A549 (cell line): Measurements from ENCODE around the gene CACNG7. TPM values are rescaled to one million over a fixed set of nuclear protein-coding genes. Genes with fewer than 3 reads are reported as not detected.
A peak's percentile ranks its signal among the peaks of the same experiment; 100 is the strongest.

Experiments used
- BHLHE40 ChIP-seq: IDR thresholded peaks from 2 replicates; pipeline ENCODE4 v1.6.1; 2012; ENCODE audit warnings: low read depth, low read length, inconsistent platforms
- CBX8 ChIP-seq: fragments of 200-600 bp; sonication (generic); IDR thresholded peaks from 2 replicates; pipeline ENCODE4 v1.6.1; 2016
- CHD4 ChIP-seq: fragments of 200-600 bp; sonication (generic); IDR thresholded peaks from 2 replicates; pipeline ENCODE4 v1.6.1; 2016; ENCODE audit warnings: antibody characterized with exemption, mild to moderate bottlenecking, borderline replicate concordance
- CTCF ChIP-seq: fragments of >200 bp; sonication (Bioruptor Twin); formaldehyde crosslinking; IDR thresholded peaks from 3 replicates; pipeline ENCODE4 v1.5.1; 2016
- E2F6 ChIP-seq: IDR thresholded peaks from 2 replicates; pipeline ENCODE4 v1.6.1; 2012; ENCODE audit warnings: low read depth, borderline replicate concordance
- EHMT2 ChIP-seq: fragments of 200-600 bp; sonication (generic); IDR thresholded peaks from 2 replicates; pipeline ENCODE4 v1.6.1; 2016; ENCODE audit warnings: antibody characterized with exemption, low read depth, mild to moderate bottlenecking, moderate library complexity
- EP300 ChIP-seq, 2 experiments: fragments of >200 bp; sonication (Bioruptor Twin); formaldehyde crosslinking; IDR thresholded peaks; 2 replicates in 1 of 2; 3 replicates in 1 of 2; pipeline ENCODE4 v1.6.1; 2016 to 2017
- ESRRA ChIP-seq: fragments of 150-350 bp; IDR thresholded peaks from 2 replicates; pipeline ENCODE4 v1.6.1; 2014; ENCODE audit warnings: mild to moderate bottlenecking, low read length, borderline replicate concordance
- FOSB ChIP-seq: fragments of 250-450 bp; sonication (Bioruptor Pico); IDR thresholded peaks from 2 replicates; pipeline ENCODE4 v1.5.0; 2020; ENCODE audit warnings: mild to moderate bottlenecking, moderate library complexity
- FOSL2 ChIP-seq, 2 experiments: fragments of 450-650 bp in 1 of 2; fragments of >200 bp in 1 of 2; sonication (Bioruptor Twin) in 1 of 2; formaldehyde crosslinking; IDR thresholded peaks; 2 replicates each; pipeline versions ENCODE4 v1.5.0 to v1.6.1; 2016 to 2020; ENCODE audit warnings: mild to moderate bottlenecking in 1 of 2, moderate library complexity in 1 of 2
- HDAC2 ChIP-seq: fragments of 200-600 bp; sonication (generic); IDR thresholded peaks from 2 replicates; pipeline ENCODE4 v1.6.1; 2016
- HEYL ChIP-seq: fragments of 250-450 bp; sonication (Bioruptor Pico); IDR thresholded peaks from 2 replicates; pipeline ENCODE4 v1.8.0; 2021; ENCODE audit warnings: mild to moderate bottlenecking, moderate library complexity
- HOXA7 ChIP-seq: fragments of 250-450 bp; sonication (Bioruptor Pico); IDR thresholded peaks from 2 replicates; pipeline ENCODE4 v1.5.0; 2020; ENCODE audit warnings: mild to moderate bottlenecking, moderate library complexity
- HOXB5 ChIP-seq: fragments of 250-450 bp; sonication (Bioruptor Pico); IDR thresholded peaks from 2 replicates; pipeline ENCODE4 v1.5.0; 2020; ENCODE audit warnings: mild to moderate bottlenecking, moderate library complexity
- JUN ChIP-seq, 2 experiments: fragments of >200 bp; sonication (Bioruptor Twin); formaldehyde crosslinking; IDR thresholded peaks; 2 replicates in 1 of 2; 3 replicates in 1 of 2; pipeline ENCODE4 v1.6.1; 2016 to 2017
- JUNB ChIP-seq: fragments of >200 bp; sonication (Bioruptor Twin); formaldehyde crosslinking; IDR thresholded peaks from 2 replicates; pipeline ENCODE4 v1.6.1; 2016
- KDM1A ChIP-seq: fragments of 200-600 bp; sonication (generic); IDR thresholded peaks from 2 replicates; pipeline ENCODE4 v1.6.1; 2016; ENCODE audit warnings: low read depth, mild to moderate bottlenecking
- KDM5A ChIP-seq: fragments of 200-600 bp; sonication (generic); IDR thresholded peaks from 2 replicates; pipeline ENCODE4 v1.6.1; 2016; ENCODE audit warnings: antibody characterized with exemption, mild to moderate bottlenecking
- MAFK ChIP-seq: fragments of 450-650 bp; IDR thresholded peaks from 2 replicates; pipeline ENCODE4 v1.6.1; 2014; ENCODE audit not compliant: partially characterized antibody
- NFE2L2 ChIP-seq: fragments of 150-350 bp; conservative IDR thresholded peaks from 2 replicates; pipeline ENCODE4 v1.6.1; 2014; ENCODE audit warnings: low read length
- POLR2A ChIP-seq: IDR thresholded peaks from 2 replicates; pipeline ENCODE4 v1.6.1; 2012; ENCODE audit warnings: mild to moderate bottlenecking, low read length
- POLR2AphosphoS2 ChIP-seq: conservative IDR thresholded peaks from 2 replicates; pipeline ENCODE4 v1.6.1; 2012; ENCODE audit warnings: low read length, improper control_type of control experiment, inconsistent platforms
- RARB ChIP-seq: fragments of 250-450 bp; sonication (Bioruptor Pico); IDR thresholded peaks from 2 replicates; pipeline ENCODE4 v1.8.0; 2021; ENCODE audit warnings: mild to moderate bottlenecking, moderate library complexity
- RFX5 ChIP-seq: fragments of 450-650 bp; IDR thresholded peaks from 2 replicates; pipeline ENCODE4 v1.7.1; 2014; ENCODE audit warnings: antibody characterized with exemption, mild to moderate bottlenecking, moderate library complexity
- SMC3 ChIP-seq: fragments of >200 bp; sonication (Bioruptor Twin); formaldehyde crosslinking; IDR thresholded peaks from 3 replicates; pipeline ENCODE4 v1.6.1; 2018; ENCODE audit warnings: inconsistent platforms
- SREBF2 ChIP-seq: fragments of 450-650 bp; IDR thresholded peaks from 2 replicates; pipeline ENCODE4 v1.6.1; 2014; ENCODE audit warnings: mild to moderate bottlenecking, moderate library complexity
- TFCP2L1 ChIP-seq: fragments of 250-450 bp; sonication (Bioruptor Pico); IDR thresholded peaks from 2 replicates; pipeline ENCODE4 v1.5.0; 2021; ENCODE audit warnings: mild to moderate bottlenecking
- TP53 ChIP-seq: fragments of 250-450 bp; sonication (Bioruptor Pico); IDR thresholded peaks from 2 replicates; pipeline ENCODE4 v1.5.0; 2021; ENCODE audit warnings: mild to moderate bottlenecking, moderate library complexity
- USF2 ChIP-seq: fragments of 450-650 bp; IDR thresholded peaks from 2 replicates; pipeline ENCODE4 v1.6.1; 2014; ENCODE audit warnings: antibody characterized with exemption
- ZFP36 ChIP-seq: fragments of 450-650 bp; IDR thresholded peaks from 2 replicates; pipeline ENCODE4 v1.6.1; 2014; ENCODE audit warnings: borderline replicate concordance; ENCODE audit not compliant: partially characterized antibody
- polyA plus RNA-seq, 4 experiments: library from polyadenylated mRNA; depleted of rRNA in 3 of 4; stranded (reverse); fragments of >200 nt; fragmentation: RNase III in 1 of 4; extraction: RNeasy Plus Mini Kit Qiagen cat#74134 plus additional on column Dnase treatment in 1 of 4; gene quantifications; 2 replicates in 3 of 4; 3 replicates in 1 of 4; pipeline ENCODE4 v1.2.3, GENCODE V29; 2011 to 2017
- TF ChIP-seq, protein P1 (sequence below): fragments of 250-450 bp; sonication (Bioruptor Pico); IDR thresholded peaks from 2 replicates; pipeline ENCODE4 v1.5.0; 2021; ENCODE audit warnings: mild to moderate bottlenecking, moderate library complexity, borderline replicate concordance
- TF ChIP-seq, protein P2 (sequence below): fragments of 250-450 bp; sonication (Bioruptor Pico); IDR thresholded peaks from 2 replicates; pipeline ENCODE4 v1.5.0; 2020; ENCODE audit warnings: low read depth, mild to moderate bottlenecking, moderate library complexity
- TF ChIP-seq, protein P3 (sequence below): IDR thresholded peaks from 2 replicates; pipeline ENCODE4 v1.6.1; 2012
- TF ChIP-seq, protein P4 (sequence below): fragments of 150-350 bp; IDR thresholded peaks from 2 replicates; pipeline ENCODE4 v1.6.1; 2014; ENCODE audit warnings: low read depth, mild to moderate bottlenecking, low read length

CACNG7 gene
- polyA plus RNA-seq, 2 of the 4 experiments (the other 2 are of a cell fraction) = 7.6 to 11.5 TPM

DNA sequence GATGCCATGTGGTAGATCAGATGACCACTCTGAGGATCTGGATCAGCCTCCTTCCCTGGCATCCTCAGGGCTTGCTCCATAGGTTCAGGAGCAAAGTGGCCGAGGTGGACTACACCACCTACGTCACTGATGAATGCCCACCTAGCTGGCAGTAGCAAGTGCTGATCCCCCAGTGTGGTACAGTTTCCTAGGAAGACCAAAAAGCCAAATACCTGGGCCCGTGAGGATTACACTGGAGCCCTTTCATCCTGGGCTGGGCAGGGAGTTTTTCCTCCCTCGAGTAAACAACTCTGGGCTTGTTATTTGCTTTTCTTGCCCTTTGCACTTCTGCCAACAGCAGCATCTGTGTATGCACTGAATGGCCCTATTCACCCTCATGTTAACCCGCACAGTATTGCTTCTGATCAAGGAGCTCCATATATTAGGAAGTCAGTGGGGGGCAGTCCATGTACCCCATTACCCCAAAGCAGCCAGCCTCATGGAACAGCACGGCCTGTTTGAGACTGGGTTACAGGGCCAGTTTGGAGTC lies 44.7 kb upstream of the CACNG7 start (continued):
- TF ChIP-seq, protein P1, sequence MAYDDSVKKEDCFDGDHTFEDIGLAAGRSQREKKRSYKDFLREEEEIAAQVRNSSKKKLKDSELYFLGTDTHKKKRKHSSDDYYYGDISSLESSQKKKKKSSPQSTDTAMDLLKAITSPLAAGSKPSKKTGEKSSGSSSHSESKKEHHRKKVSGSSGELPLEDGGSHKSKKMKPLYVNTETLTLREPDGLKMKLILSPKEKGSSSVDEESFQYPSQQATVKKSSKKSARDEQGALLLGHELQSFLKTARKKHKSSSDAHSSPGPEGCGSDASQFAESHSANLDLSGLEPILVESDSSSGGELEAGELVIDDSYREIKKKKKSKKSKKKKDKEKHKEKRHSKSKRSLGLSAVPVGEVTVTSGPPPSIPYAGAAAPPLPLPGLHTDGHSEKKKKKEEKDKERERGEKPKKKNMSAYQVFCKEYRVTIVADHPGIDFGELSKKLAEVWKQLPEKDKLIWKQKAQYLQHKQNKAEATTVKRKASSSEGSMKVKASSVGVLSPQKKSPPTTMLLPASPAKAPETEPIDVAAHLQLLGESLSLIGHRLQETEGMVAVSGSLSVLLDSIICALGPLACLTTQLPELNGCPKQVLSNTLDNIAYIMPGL = peak; percentile 61; the same call in 1 of the 2 replicates
- TF ChIP-seq JUN (IDR thresholded peaks at IDR 0.05) = peak in 1 of 2 experiments; percentile 59; a peak in 1 of 5 replicates
- TF ChIP-seq HOXA7 (CRISPR knock-in tag) = 0 out of 2 replicates have a peak, but pooled peaks have one; percentile 24
- no peak for TF ChIP-seq NFE2L2
- no peak for TF ChIP-seq SREBF2
- TF ChIP-seq, protein P2, sequence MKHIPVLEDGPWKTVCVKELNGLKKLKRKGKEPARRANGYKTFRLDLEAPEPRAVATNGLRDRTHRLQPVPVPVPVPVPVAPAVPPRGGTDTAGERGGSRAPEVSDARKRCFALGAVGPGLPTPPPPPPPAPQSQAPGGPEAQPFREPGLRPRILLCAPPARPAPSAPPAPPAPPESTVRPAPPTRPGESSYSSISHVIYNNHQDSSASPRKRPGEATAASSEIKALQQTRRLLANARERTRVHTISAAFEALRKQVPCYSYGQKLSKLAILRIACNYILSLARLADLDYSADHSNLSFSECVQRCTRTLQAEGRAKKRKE (CRISPR knock-in tag) = peak; percentile 90
- TF ChIP-seq HDAC2 = no peak
- no peak; the same call in 1 of the 2 replicates for TF ChIP-seq HEYL (CRISPR knock-in tag)
- peak in 1 of 2 experiments; percentile 67; a peak in 2 of 5 replicates for TF ChIP-seq EP300 (IDR thresholded peaks at IDR 0.05)
- peak; percentile 22; the same call in 1 of the 3 replicates for TF ChIP-seq SMC3
- TF ChIP-seq KDM1A = no peak
- TF ChIP-seq, protein P3, sequence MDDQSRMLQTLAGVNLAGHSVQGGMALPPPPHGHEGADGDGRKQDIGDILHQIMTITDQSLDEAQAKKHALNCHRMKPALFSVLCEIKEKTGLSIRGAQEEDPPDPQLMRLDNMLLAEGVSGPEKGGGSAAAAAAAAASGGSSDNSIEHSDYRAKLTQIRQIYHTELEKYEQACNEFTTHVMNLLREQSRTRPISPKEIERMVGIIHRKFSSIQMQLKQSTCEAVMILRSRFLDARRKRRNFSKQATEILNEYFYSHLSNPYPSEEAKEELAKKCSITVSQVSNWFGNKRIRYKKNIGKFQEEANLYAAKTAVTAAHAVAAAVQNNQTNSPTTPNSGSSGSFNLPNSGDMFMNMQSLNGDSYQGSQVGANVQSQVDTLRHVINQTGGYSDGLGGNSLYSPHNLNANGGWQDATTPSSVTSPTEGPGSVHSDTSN = no peak
- TF ChIP-seq CTCF = no peak
- peak; percentile 60; the same call in 1 of the 2 replicates for TF ChIP-seq USF2
- no peak for TF ChIP-seq POLR2A
- TF ChIP-seq RFX5 = no peak
- TF ChIP-seq EHMT2 = no peak
- peak; percentile 85; the same call in 1 of the 2 replicates for TF ChIP-seq HOXB5 (CRISPR knock-in tag)
- TF ChIP-seq, protein P4, sequence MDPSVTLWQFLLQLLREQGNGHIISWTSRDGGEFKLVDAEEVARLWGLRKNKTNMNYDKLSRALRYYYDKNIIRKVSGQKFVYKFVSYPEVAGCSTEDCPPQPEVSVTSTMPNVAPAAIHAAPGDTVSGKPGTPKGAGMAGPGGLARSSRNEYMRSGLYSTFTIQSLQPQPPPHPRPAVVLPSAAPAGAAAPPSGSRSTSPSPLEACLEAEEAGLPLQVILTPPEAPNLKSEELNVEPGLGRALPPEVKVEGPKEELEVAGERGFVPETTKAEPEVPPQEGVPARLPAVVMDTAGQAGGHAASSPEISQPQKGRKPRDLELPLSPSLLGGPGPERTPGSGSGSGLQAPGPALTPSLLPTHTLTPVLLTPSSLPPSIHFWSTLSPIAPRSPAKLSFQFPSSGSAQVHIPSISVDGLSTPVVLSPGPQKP = no peak
- no peak for TF ChIP-seq FOSL2 (IDR thresholded peaks at IDR 0.05)
- TF ChIP-seq FOSL2 (CRISPR knock-in tag; IDR thresholded peaks at IDR 0.05) = peak; percentile 41
- no peak; the same call in 1 of the 2 replicates for TF ChIP-seq E2F6
- TF ChIP-seq JUNB = 0 out of 2 replicates have a peak, but pooled peaks have one; percentile 26
- no peak for TF ChIP-seq CBX8
- no peak for TF ChIP-seq POLR2AphosphoS2
- peak; percentile 59; the same call in 1 of the 2 replicates for TF ChIP-seq RARB
- no peak for TF ChIP-seq CHD4
- TF ChIP-seq BHLHE40 = 0 out of 2 replicates have a peak, but pooled peaks have one; percentile 28
- 0 out of 2 replicates have a peak, but pooled peaks have one; percentile 49 for TF ChIP-seq ESRRA
- TF ChIP-seq KDM5A = no peak
- TF ChIP-seq ZFP36 = no peak
- TF ChIP-seq FOSB = no peak
- peak; percentile 36 for TF ChIP-seq MAFK
- no peak; the same call in 1 of the 2 replicates for TF ChIP-seq TFCP2L1 (CRISPR knock-in tag)
- peak; percentile 52; the same call in 1 of the 2 replicates for TF ChIP-seq TP53 (CRISPR knock-in tag)
